ENCODE data around the gene REPIN1.

GRCh38 chr7:150361402-150361801 lies 7.2 kb upstream of the REPIN1 start:
- no peak for TF ChIP-seq CTCF (IDR thresholded peaks at IDR 0.05; ENCODE audit: low read length)
- no peak for TF ChIP-seq EZH2phosphoT487 (IDR thresholded peaks at IDR 0.05; ENCODE audit: low read length)

Measured in MM.1S (cell line).